ENCODE data around the gene GRIK2. TPM values are rescaled to one million over a fixed set of nuclear protein-coding genes. Genes with fewer than 3 reads are reported as not detected.
A peak's percentile ranks its signal among the peaks of the same experiment; 100 is the strongest.

The GRIK2 gene
- total and polyA plus RNA-seq, 2 of the 4 experiments (the other 2 are of a cell fraction), result 8.2 to 15.2 TPM

- no CpG with 5 or more reads among the region's 1 CpG for WGBS, 2 experiments (ENCODE audit: extremely low coverage in 2 of 2, insufficient read length in 1 of 2)
These were observed 119.7 kb downstream of the GRIK2 start for GRCh38 chr6:101513181-101513580.

More at GRCh38 chr6:101513181-101513580, 119.7 kb downstream of the GRIK2 start:
- Histone ChIP-seq H3K4ac (ENCODE audit: low read depth, low read length) (no peak overlapping the region), H3K9ac (ENCODE audit: low read depth, low read length) (no peak overlapping the region), H3K9me1 (ENCODE audit: insufficient read depth, low read length) (no peaks in the 10 kb centered on the region), H3K36me3 (ENCODE audit: control insufficient read depth, insufficient read depth, low read length) (no peaks in the 10 kb centered on the region), H2BK5ac (ENCODE audit: low read depth, low read length, poor library complexity, severe bottlenecking) (no peak overlapping the region), H4K91ac (ENCODE audit: insufficient read depth, low read depth, low read length) (no peak overlapping the region), H4K20me1 (ENCODE audit: insufficient read depth, low read length) (no peaks in the 10 kb centered on the region), H2BK120ac (ENCODE audit: low read depth, low read length) (no peak overlapping the region), H3K4me1 (ENCODE audit: control insufficient read depth, insufficient read depth, low read length) (peaks cover 4% of the 10 kb centered on the region; the same call in 1 of the 2 replicates), H4K8ac (ENCODE audit: low read depth in 2 of 2, low read length in 2 of 2) (no peak overlapping the region; a peak in 1 of 4 replicates), H2AK9ac (replicated peaks; ENCODE audit: low read depth, low read length, poor library complexity) (no peak overlapping the region), H3K79me1 (ENCODE audit: low read depth in 1 of 2, low read length in 2 of 2) (peaks cover 3 to 5% of the 10 kb centered on the region in 2 experiments; a peak in 2 of 4 replicates), H3K18ac (ENCODE audit: low read depth, low read length) (no peak overlapping the region), H3K27ac (ENCODE audit: insufficient read depth, low read length) (no peak overlapping the region), H3K23ac (ENCODE audit: low read depth, low read length) (no peak overlapping the region), H3K14ac (replicated peaks; ENCODE audit: low read depth, low read length) (no peak overlapping the region), H2BK15ac (ENCODE audit: low read depth, low read length) (no peak overlapping the region), H3K9me3 (ENCODE audit: control insufficient read depth, insufficient read depth, low read length) (no peaks in the 10 kb centered on the region), H2AK5ac (ENCODE audit: low read depth, low read length) (no peak overlapping the region), H3K27me3 (ENCODE audit: control insufficient read depth, insufficient read depth, low read length) (no peaks in the 10 kb centered on the region), H2AFZ (replicated peaks; ENCODE audit: low read length, poor library complexity) (no peak overlapping the region), H2BK20ac (ENCODE audit: low read depth, low read length) (no peak overlapping the region), H3K4me3 (ENCODE audit: insufficient read depth, low read depth, low read length) (no peak overlapping the region), H3K56ac (ENCODE audit: extremely low read depth, insufficient read depth, low read length) (no peak overlapping the region), H4K5ac (ENCODE audit: low read depth, low read length) (peak overlapping the region; percentile 28; the same call in 1 of the 2 replicates), H3K4me2 (ENCODE audit: low read depth, low read length) (peak overlapping the region; percentile 75; the same call in 1 of the 2 replicates)
- DNase-seq, result no peak
- in situ Hi-C loops (cut with MboI; ENCODE audit: low sequenced_read_pairs) (no loop called here), dilution Hi-C loops (cut with HindIII; ENCODE audit: low sequenced_read_pairs, unreplicated experiment) (no loop called here), intact Hi-C loops (cut with micrococcal nuclease) (no loop called here)
- no peak for ATAC-seq (ENCODE audit: low read depth)
- POLR2A ChIA-PET (ENCODE audit: unreplicated experiment), result no interaction called here
- no TSS peak for BruUV-seq (replicated peaks)
- TF ChIP-seq MXI1 (IDR thresholded peaks at IDR 0.05; ENCODE audit: borderline replicate concordance, low read depth, low read length), result no peak
- no peak for TF ChIP-seq CEBPB (IDR thresholded peaks at IDR 0.05; ENCODE audit: low read depth, low read length)
- TF ChIP-seq MAZ (IDR thresholded peaks at IDR 0.05; ENCODE audit: borderline replicate concordance, low read depth, low read length), result no peak
- TF ChIP-seq RAD21 (IDR thresholded peaks at IDR 0.05; ENCODE audit: low read length), result no peak
- CTCF ChIA-PET, result interaction anchor here (0.6 kb wide), 1 partner anchor 73 kb away, joined by 3 read pairs; no protein-coding TSS in a partner anchor

All from IMR-90 (cell line).